ENCODE data around the gene CDSN.
"Not testable (repeated sequence)": the region's sequence is repeated elsewhere in the genome, so short reads cannot be mapped to it uniquely, and the experiment has no call there.

The CDSN gene

DNA sequence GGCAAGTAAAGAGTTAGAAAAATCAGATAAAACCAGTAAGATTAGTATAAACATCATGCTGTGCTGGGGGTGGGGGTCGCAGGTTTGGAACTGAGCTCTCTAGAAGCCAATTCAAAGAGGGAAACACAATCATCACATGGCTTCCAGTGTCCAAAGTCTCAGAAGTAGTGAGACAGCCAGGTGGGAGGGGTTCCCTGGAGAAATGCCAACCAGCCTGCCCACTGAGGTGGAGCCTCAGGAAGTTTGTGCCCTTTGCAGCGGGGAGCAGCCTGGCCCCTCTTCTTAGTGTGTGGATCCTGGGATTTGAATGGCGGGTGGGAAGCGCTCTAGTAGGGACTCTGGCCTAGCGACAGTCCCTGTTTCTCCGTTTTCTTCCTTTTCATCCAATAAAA is 29.3 kb downstream of the CDSN start:
- DNase-seq (ENCODE audit: extremely low read depth in 1 of 2, low read depth in 1 of 2) = no peak

DNA sequence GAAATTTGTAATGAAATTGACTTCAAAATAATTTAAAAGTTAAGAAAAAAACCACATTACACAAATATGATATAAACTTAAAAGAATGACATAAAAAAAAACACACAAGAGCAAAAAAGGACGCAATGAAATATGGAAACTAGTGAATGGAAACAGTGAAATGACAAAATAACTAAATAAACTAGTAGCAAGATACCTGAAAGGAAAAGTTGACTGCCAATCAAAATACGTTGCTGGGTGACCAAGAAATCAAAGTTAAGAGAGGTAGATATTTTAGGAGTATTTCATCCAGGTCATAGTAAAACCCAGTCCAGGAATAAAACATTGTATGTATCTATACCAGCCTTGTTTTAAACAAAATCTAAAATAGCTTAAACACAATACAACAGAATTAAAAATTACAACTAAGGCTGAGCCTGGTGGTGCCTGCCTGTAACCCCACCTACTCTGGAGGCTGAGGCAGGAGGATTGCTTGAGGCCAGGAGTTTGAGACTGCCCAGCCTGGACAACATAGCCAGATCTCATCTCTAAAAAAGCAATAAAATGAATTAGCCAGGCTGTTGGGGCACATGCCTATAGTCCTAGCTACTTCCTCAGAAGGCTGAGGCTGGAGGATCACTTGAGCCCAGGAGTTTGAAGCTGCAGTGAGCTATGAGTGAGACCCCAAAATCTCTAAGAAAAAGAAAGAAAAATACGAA is 29.8 kb downstream of the CDSN start:
- no peak for DNase-seq (ENCODE audit: extremely low read depth in 1 of 2, low read depth in 1 of 2)

DNA sequence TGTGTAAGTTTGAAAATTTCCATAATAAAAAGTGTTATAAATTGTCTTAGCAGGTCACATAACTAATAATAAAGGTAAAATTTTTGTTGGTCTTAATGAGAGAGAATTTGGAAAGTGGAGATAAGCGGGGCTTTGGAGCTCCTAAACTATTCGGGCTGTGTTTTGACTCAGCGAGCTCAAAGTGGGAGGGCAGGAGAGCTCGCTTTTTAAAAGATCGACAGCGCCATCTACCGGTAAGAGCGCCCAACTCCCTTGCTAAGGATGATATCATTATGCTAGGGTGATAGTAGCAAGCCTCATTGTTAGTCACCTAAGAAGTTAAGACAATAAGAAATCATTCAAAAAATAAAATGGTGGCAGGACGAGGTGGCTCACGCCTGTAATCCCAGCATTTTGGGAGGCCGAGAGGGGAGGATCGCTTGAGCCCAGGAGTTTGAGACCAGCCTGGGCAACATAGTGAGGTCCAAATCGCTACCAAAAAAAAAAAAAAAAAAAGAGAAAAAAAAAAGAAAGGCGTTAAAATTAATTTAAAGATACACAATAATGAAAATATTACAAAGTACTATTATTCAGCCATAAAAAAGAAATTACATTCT is 32.7 kb downstream of the CDSN start:
- peak; percentile 73 to 81 for DNase-seq (ENCODE audit: extremely low read depth in 1 of 2, low read depth in 1 of 2)

DNA sequence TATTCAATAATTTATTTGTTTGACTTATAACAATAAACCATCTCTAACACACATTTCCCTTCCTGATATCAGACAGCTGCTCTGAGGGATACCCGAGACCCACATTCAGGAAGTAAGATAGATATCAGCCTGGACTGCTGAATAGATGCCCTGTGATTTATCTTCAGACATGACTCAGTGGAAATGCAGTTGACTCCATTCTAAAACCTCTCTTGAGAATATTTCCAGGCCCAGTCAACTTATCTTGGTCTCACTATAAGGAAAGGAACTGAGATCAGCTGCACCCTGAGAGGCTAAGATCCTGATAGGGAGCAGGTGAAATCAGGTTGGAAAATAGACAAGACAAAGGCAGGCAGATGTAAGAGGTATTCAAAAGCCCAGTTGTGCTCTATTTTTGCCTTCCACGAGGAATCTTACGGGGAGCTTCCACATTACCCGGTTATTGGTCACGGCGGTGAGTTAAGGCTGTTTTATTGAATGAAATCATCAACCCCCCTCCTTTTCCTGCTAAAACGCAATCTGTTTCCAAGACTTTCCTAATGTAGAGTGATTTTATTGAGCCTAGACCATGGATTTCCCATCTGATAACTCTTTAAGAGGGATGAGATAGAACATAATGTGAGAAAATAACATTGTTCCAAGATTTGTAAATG is 33.3 kb downstream of the CDSN start:
- no peak for DNase-seq (ENCODE audit: extremely low read depth in 1 of 2, low read depth in 1 of 2)

DNA sequence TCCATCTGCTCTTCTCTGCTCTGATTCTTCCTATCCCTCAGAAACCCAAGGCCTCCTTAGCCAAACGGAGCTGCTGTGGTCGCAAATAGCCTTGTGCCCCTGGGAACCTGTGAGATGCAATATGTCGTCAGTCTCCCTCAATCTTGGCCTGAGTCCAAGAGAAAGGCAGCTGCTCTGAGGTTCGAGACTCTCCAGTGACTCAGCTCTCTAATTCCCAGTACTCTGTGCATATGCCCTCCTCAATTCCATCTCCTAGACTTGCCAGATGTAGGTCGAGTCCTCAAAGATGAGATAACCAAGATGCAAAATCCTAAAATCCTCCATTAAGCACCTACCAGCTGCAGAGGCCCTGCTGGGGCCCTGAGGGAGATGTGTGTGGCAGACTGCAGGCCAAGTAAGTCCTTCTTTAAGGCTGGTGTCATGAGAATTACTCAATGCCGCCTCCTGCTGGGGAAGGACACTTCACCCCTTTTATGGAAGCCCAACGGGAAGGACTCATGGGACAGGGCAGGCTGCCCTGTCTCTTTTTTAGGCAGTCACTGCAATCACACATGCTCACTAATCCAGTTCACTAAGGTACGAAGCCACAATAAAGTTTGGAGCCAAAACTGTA is 36.4 kb downstream of the CDSN start:
- no peak for DNase-seq (ENCODE audit: extremely low read depth in 1 of 2, low read depth in 1 of 2)

DNA sequence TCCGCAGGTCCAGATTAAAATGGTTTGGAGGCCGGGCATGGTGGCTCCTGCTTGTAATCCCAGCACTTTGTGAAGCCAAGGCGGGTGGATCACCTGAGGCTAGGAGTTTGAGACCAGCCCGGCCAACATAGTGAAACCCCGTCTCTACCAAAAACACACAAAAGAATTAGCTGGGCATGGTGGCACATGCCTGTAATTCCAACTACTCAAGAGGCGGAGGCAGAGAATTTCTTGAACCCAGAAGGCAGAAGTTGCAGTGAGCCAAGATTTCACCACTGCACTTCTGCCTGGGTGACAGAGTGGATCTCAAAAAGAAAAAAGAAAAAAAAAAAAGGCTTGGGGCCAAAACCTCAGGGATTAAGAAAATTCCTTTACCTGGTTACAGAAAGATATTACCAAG is 38.4 kb downstream of the CDSN start:
- DNase-seq (ENCODE audit: extremely low read depth in 1 of 2, low read depth in 1 of 2) = no peak

DNA sequence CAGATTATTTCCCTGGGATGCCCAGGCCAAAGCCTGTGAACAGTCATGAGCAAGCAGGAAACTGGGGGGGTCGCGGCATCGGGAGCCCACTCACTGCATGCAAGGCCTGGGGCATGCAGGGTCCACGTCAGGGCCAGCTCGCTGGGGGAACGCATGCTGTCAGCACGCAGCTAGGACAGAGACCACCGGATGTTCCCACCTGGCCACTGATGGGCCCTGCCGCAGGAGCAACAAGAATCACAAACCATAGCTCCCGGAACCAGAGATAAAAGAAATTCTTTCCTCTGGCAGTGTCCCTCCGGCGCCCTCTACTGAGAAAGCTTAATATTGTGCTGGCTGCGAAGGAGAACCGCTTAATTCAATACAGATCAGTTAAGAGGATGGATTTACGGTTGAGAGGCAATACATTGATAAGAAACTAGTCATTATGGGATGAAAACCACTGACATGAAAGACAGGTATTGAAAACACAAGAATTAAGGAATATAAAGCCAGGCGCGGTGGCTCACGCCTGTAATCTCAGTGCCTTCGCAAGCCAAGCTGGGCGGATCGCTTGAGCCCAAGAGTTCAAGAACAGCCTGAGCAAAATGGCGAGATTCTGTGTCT is 40.5 kb downstream of the CDSN start:
- peak in 1 of 2 donors; percentile 38 for DNase-seq (ENCODE audit: extremely low read depth in 1 of 2, low read depth in 1 of 2)

DNA sequence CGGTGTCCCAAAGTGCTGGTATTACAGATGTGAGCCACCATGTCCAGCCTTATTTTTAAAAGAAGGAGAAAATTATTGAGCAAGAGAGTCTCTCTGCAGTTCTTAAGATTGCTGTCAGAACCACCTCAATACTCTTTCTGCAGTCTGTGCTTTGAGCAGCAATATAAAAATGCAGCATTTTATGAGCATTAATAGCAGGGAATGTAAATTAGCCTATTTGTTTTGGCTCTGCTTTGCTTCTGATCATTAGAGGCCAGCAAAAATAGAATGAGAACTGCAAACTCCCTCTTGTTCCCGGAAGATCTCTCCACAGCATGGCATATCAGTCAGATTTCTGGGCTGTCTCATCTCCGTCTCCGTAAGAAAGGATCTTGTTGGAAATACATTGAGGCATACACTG is 43.6 kb downstream of the CDSN start:
- no peak for DNase-seq (ENCODE audit: extremely low read depth in 1 of 2, low read depth in 1 of 2)

DNA sequence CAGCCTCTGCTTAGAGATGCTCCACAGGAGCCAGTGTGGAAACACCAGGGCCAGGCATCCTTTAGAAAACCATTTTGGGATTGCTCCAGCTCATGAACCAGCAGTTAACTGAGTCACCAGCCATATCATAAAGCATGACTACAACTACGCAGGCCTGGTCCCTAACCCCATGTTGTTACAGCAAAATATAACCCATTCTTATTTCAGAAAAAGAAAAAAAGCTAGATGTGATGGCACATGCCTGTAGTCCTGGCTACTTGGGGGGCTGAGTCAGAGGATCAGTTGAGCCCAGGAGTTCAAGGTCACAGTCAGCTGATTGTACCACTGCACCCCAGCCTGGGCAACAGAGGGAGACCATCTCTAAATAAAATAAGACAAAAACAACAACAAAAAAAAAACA is 44.7 kb downstream of the CDSN start:
- no peak for DNase-seq (ENCODE audit: extremely low read depth in 1 of 2, low read depth in 1 of 2)

DNA sequence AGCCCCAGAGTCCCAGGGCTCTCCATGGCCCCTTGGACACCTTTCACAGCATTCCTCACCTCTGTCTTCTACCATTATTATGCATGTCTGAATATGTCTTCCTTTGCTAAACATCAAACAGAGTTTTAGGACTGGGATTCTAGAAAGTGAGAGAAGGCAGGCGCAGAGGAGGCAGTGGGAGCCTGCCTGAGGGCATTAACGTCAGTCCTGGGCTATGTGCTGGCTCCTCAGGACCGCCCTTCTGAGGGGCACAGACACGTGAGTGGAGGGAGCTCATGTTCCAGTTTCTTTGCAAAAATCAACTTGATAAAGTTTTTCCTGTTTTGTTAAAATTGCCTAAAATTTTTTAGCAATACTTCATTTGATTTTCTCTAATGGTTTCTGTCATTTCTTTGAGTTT is 45.8 kb downstream of the CDSN start:
- no peak for DNase-seq (ENCODE audit: extremely low read depth in 1 of 2, low read depth in 1 of 2)

DNA sequence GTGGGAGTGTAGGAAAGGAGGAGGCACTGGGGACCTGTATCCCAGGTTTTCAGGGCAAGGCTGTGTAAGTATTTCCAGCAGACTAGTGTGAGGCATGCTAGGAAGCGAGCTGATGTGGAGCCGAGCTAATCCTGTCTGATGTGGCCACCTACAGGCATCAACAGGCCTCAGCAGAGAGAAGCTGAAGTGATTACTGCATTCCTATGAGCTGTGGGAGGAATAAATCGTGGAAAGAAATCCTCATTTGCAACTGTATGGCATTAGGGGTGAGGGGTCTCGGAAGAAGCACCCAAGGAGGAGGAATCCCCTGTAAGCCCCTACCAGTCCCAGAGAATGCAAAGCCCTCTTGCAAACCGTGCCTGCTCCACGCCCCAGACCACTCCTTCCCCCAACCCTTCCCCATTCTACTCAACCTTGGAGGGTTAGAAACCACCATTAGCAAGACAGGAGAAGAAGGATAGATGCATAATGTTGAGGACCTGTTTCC is 49.5 kb downstream of the CDSN start:
- DNase-seq (ENCODE audit: extremely low read depth in 1 of 2, low read depth in 1 of 2) = no peak

DNA sequence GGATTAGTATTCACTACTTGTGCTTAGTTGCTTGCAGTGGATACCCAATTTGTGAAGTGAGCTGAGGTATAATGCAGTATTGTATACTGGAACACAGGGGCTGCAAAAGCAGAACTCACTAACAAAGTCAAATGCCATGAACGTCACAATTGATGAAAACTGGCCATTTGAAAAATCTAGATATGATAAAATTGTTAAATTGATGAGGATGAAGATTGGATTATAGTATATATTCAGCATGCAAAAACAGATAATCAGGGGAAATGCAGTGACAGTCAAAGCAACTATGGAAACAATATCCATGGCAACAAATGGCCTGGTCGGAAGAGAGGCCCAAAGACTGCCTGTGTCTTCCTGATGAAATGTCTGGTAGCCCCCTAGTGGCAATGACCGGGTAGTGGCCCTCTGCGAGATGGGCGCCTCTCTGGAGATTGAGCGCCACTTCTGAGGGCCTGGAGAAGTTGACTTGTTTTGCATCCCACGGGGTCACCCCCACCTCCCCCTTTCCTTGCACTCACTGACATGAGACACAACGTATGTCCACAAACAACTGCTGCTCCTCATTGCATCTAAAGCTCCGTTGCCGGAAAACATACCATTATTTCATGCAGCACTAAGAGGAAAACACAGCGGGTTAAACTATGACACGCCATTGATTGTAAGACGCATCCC is 51.4 kb downstream of the CDSN start:
- DNase-seq (ENCODE audit: extremely low read depth in 1 of 2, low read depth in 1 of 2) = peak; percentile 14 to 41

DNA sequence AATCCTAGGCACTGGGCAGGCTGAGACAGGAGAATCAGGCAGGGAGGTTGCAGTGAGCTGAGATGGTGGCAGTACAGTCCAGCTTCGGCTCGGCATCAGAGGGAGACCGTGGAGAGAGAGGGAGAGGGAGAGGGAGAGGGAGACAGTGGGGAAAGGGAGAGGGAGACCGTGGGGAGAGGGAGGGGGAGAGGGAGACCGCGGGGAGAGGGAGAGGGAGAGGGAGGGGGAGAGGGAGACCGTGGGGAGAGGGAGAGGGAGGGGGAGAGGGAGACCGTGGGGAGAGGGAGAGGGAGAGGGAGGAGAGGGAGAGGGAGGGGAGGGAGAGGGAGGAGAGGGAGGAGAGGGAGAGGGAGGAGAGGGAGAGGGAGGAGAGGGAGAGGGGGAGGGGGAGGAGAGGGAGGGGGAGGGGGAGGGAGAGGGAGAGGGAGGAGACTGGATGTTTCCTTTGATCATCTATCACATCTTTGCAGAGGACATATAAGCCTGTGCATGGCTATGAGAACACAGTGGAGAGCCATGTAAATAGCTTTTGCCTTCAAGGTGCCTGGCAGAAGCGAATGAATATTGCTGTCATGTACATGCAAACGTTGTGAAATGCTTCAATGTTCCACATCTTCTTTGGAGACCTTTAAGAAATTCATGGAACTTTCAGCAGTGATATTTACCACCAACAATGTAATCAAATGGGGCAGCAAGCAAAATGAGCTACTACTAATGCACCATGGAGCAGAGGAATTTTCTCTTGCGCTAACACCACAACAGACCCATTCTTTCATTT is 52.2 kb downstream of the CDSN start:
- not testable (repeated sequence) for DNase-seq (ENCODE audit: extremely low read depth in 1 of 2, low read depth in 1 of 2)

DNA sequence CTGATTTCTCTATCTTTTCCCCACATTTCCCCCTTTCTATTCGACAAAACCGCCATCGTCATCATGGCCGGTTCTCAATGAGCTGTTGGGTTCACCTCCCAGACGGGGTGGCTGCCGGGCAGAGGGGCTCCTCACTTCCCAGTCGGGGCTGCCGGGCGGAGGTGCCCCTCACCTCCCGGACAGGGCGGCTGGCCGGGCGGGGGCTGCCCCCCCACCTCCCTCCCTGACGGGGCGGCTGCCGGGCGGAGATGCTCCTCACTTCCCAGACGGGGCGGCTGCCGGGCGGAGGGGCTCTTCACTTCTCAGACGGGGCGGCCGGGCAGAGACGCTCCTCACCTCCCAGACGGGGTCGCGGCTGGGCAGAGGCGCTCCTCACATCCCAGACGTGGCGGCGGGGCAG is 53.2 kb downstream of the CDSN start:
- not testable (repeated sequence) for DNase-seq (ENCODE audit: extremely low read depth in 1 of 2, low read depth in 1 of 2)

DNA sequence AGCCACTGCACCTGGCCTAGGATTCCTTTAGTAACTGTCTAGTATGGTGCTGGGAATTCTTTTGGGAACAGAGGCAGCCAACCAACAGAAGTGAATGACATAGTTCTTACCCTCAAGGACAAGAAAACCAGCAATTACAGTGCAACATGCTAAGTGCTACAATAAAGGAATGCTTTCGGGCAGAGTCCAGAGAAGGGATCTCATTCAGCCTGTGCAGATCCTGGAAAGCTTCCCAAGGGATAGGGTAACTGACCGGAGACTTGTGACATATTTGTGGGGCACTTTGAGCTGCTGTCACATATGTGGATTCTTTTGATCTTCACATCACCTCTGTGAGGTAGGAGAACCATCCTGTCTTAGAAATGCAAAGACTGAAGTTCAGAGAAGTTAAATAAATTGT is 54.7 kb downstream of the CDSN start:
- no peak for DNase-seq (ENCODE audit: extremely low read depth in 1 of 2, low read depth in 1 of 2)
